ENCODE results near the gene ADGRF5.
A peak's percentile ranks its signal among the peaks of the same experiment; 100 is the strongest.
"Not testable (repeated sequence)": the region's sequence is repeated elsewhere in the genome, so short reads cannot be mapped to it uniquely, and the experiment has no call there.

ADGRF5 gene

GRCh38 chr6:46876126-46876525 is 45.6 kb downstream of the ADGRF5 start:
- TF ChIP-seq CTCF (IDR thresholded peaks at IDR 0.05; ENCODE audit: extremely low read depth, missing control alignments): no peak
- DNase-seq (ENCODE audit: low spot score): no peak

- no peak for DNase-seq (ENCODE audit: low spot score)
- TF ChIP-seq CTCF (IDR thresholded peaks at IDR 0.05; ENCODE audit: extremely low read depth, missing control alignments): no peak
Observed at GRCh38 chr6:46867411-46867810, 54.3 kb downstream of the ADGRF5 start.

GRCh38 chr6:46865221-46865620 is 56.5 kb downstream of the ADGRF5 start:
- TF ChIP-seq CTCF (IDR thresholded peaks at IDR 0.05; ENCODE audit: extremely low read depth, missing control alignments): no peak
- no peak for DNase-seq (ENCODE audit: low spot score)

GRCh38 chr6:46863791-46864190 is 57.9 kb downstream of the ADGRF5 start:
- DNase-seq (ENCODE audit: low spot score): no peak
- no peak for TF ChIP-seq CTCF (IDR thresholded peaks at IDR 0.05; ENCODE audit: extremely low read depth, missing control alignments)

- no peak for TF ChIP-seq CTCF (IDR thresholded peaks at IDR 0.05; ENCODE audit: extremely low read depth, missing control alignments)
- no peak for DNase-seq (ENCODE audit: low spot score)
Observed at GRCh38 chr6:46862381-46862780, 59.4 kb downstream of the ADGRF5 start.

- DNase-seq (ENCODE audit: low spot score): not testable (repeated sequence)
- TF ChIP-seq CTCF (IDR thresholded peaks at IDR 0.05; ENCODE audit: extremely low read depth, missing control alignments): peak; percentile 44
Observed at GRCh38 chr6:46855966-46856365, 65.8 kb downstream of the ADGRF5 start.

- DNase-seq (ENCODE audit: low spot score): not testable (repeated sequence)
Observed at GRCh38 chr6:46851576-46851975, 70.2 kb downstream of the ADGRF5 start.

- no peak for TF ChIP-seq CTCF (IDR thresholded peaks at IDR 0.05; ENCODE audit: extremely low read depth, missing control alignments)
- no peak for DNase-seq (ENCODE audit: low spot score)
Observed at GRCh38 chr6:46850792-46851191, 70.9 kb downstream of the ADGRF5 start.

Measured in GM20000 (cell line).